GM20000 (cell line): ENCODE measurements around the gene AASDH.
A peak's percentile ranks its signal among the peaks of the same experiment; 100 is the strongest.

Experiments
- DNase-seq: peaks from one replicate; pipeline ENCODE4 v3.0.0; 2012; ENCODE audit warnings: low spot score
- CTCF ChIP-seq: IDR thresholded peaks from 2 replicates; pipeline ENCODE4 v1.5.1; 2012; ENCODE audit warnings: mild to moderate bottlenecking, control low read depth; ENCODE audit errors: extremely low read depth, missing control alignments

The AASDH gene

GRCh38 chr4:56426273-56426672 lies 39.0 kb upstream of the AASDH start:
- peak; percentile 16 for DNase-seq
- no peak for TF ChIP-seq CTCF

GRCh38 chr4:56425518-56425917 lies 38.2 kb upstream of the AASDH start:
- no peak for TF ChIP-seq CTCF
- DNase-seq = no peak

- DNase-seq = peak; percentile 32
- peak; percentile 55 for TF ChIP-seq CTCF
Observed at GRCh38 chr4:56424697-56425514, 37.6 kb upstream of the AASDH start.

- DNase-seq = no peak
- TF ChIP-seq CTCF = no peak
Observed at GRCh38 chr4:56424176-56424575, 36.9 kb upstream of the AASDH start.

GRCh38 chr4:56417396-56417795 lies 30.1 kb upstream of the AASDH start:
- DNase-seq = no peak
- no peak for TF ChIP-seq CTCF

- no peak for DNase-seq
- TF ChIP-seq CTCF = no peak
Observed at GRCh38 chr4:56416349-56416748, 29.1 kb upstream of the AASDH start.

- no peak for DNase-seq
- no peak for TF ChIP-seq CTCF
Observed at GRCh38 chr4:56414135-56414670, 26.9 kb upstream of the AASDH start.
